Measurements from ENCODE around the gene CGNL1.

The CGNL1 gene

GRCh38 chr15:57436961-57437360 lies 60.7 kb downstream of the CGNL1 start:
- H3K79me2 ChIP-seq (ENCODE audit: insufficient read depth, low read depth) = no peaks in the 10 kb centered on the region
- no peak overlapping the region for H3K4me2 ChIP-seq
- H3K27ac ChIP-seq = no peak overlapping the region
- no peak for TF ChIP-seq CTCF (conservative IDR thresholded peaks at IDR 0.05; ENCODE audit: low read depth, low read length)
- no peaks in the 10 kb centered on the region for H4K20me1 ChIP-seq (ENCODE audit: insufficient read depth)
- H3K4me3 ChIP-seq (IDR thresholded peaks at IDR 0.05; ENCODE audit: insufficient read depth, low read depth, low read length) = no peak overlapping the region
- no peaks in the 10 kb centered on the region for H3K36me3 ChIP-seq (ENCODE audit: insufficient read depth)
- no peaks in the 10 kb centered on the region for H3K4me1 ChIP-seq (ENCODE audit: low read depth, poor library complexity, severe bottlenecking)
- H3K27me3 ChIP-seq (ENCODE audit: insufficient read depth, low read depth) = no peaks in the 10 kb centered on the region
- H2AFZ ChIP-seq (ENCODE audit: low read depth) = no peak overlapping the region
- H3K9ac ChIP-seq = no peak overlapping the region

GRCh38 chr15:57437564-57437963 lies 61.3 kb downstream of the CGNL1 start:
- Histone ChIP-seq H3K4me1 (ENCODE audit: low read depth, poor library complexity, severe bottlenecking) (no peaks in the 10 kb centered on the region), H4K20me1 (ENCODE audit: insufficient read depth) (no peaks in the 10 kb centered on the region), H3K27me3 (ENCODE audit: insufficient read depth, low read depth) (no peaks in the 10 kb centered on the region), H3K79me2 (ENCODE audit: insufficient read depth, low read depth) (no peaks in the 10 kb centered on the region), H2AFZ (ENCODE audit: low read depth) (no peak overlapping the region), H3K27ac (no peak overlapping the region), H3K9ac (no peak overlapping the region), H3K4me2 (no peak overlapping the region), H3K36me3 (ENCODE audit: insufficient read depth) (no peaks in the 10 kb centered on the region), H3K4me3 (IDR thresholded peaks at IDR 0.05; ENCODE audit: insufficient read depth, low read depth, low read length) (no peak overlapping the region)
- no peak for TF ChIP-seq CTCF (conservative IDR thresholded peaks at IDR 0.05; ENCODE audit: low read depth, low read length)

GRCh38 chr15:57438166-57438565 lies 61.9 kb downstream of the CGNL1 start:
- Histone ChIP-seq H3K4me3 (IDR thresholded peaks at IDR 0.05; ENCODE audit: insufficient read depth, low read depth, low read length) (no peak overlapping the region), H3K79me2 (ENCODE audit: insufficient read depth, low read depth) (no peaks in the 10 kb centered on the region), H3K36me3 (ENCODE audit: insufficient read depth) (no peaks in the 10 kb centered on the region), H3K9ac (no peak overlapping the region), H3K4me2 (no peak overlapping the region), H3K4me1 (ENCODE audit: low read depth, poor library complexity, severe bottlenecking) (no peaks in the 10 kb centered on the region), H3K27ac (no peak overlapping the region), H4K20me1 (ENCODE audit: insufficient read depth) (no peaks in the 10 kb centered on the region), H3K27me3 (ENCODE audit: insufficient read depth, low read depth) (no peaks in the 10 kb centered on the region), H2AFZ (ENCODE audit: low read depth) (no peak overlapping the region)
- no peak for TF ChIP-seq CTCF (conservative IDR thresholded peaks at IDR 0.05; ENCODE audit: low read depth, low read length)

GRCh38 chr15:57439128-57440027 lies 63.1 kb downstream of the CGNL1 start:
- Histone ChIP-seq H4K20me1 (ENCODE audit: insufficient read depth) (no peaks in the 10 kb centered on the region), H3K4me1 (ENCODE audit: low read depth, poor library complexity, severe bottlenecking) (no peaks in the 10 kb centered on the region), H3K4me2 (no peak overlapping the region), H3K79me2 (ENCODE audit: insufficient read depth, low read depth) (no peaks in the 10 kb centered on the region), H3K27me3 (ENCODE audit: insufficient read depth, low read depth) (no peaks in the 10 kb centered on the region), H3K9ac (no peak overlapping the region), H3K27ac (no peak overlapping the region), H3K36me3 (ENCODE audit: insufficient read depth) (no peaks in the 10 kb centered on the region), H2AFZ (ENCODE audit: low read depth) (no peak overlapping the region), H3K4me3 (IDR thresholded peaks at IDR 0.05; ENCODE audit: insufficient read depth, low read depth, low read length) (no peak overlapping the region)
- no peak for TF ChIP-seq CTCF (conservative IDR thresholded peaks at IDR 0.05; ENCODE audit: low read depth, low read length)

All from KMS-11 (cell line).